ENCODE data around the gene ACACA.

The ACACA gene

DNA sequence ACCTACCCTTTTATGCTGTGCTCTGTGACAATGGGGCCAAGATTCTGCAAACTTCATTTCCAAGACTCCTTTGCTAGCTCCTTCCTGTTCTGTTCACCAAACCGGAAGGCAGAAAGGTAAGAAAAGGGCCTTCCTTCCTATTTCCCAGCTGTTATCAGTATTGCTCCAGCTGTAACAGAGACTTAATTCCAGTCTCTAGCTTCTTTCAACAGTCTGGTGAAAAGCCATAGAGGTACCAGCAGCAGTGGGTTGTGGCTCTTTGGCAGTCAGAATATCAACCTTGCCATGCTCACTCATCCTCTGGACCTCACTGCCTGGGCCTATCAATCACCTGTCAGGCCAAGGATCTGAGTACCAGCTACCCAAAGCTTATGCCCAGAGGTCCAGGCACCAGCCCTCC, 120.2 kb downstream of the ACACA start:
- no peak for DNase-seq

DNA sequence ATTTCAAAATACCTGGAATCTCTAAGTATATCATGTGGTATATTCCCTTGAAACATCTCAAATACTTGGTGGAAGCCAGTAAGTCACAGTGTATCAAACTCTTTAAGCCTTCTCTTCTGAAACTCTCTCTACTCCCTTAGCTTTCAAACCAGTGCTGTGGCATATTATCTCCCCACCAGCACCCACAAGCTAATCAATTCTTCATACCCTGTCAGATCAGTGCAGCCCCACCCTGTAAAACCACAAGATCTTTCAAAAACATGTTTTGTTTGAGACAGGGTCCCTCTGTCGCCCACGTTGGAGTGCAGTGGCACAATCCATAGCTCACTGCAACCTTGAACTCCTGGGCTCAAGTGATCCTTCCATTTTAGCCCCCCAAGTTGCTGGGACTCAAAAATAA, 122.4 kb downstream of the ACACA start:
- DNase-seq, result no peak

DNA sequence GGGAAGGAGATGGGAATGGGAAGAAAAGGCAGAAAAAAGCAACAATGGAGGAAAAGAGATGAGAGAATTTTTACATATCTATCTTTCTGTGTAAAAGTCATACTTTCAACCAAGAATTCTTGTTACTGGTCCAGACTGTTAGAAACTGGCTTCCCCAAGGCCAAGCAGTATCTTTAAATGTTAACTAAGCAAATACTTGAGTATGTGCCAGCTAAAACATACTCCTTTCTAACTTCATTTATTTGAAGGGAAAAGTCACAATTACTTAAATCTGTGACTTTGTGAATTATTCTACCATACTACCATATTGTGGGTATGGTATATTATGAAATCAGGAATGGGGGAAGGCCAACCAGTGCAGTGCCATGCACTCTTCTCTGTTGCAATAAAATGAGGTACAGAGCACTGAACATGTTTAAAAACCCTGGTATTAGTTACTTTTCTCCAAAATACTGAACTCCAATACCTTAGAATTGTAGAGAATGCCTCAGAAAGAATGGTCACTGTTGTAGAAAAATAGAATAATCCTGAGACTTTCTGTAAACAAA, 123.1 kb downstream of the ACACA start:
- DNase-seq, result no peak

DNA sequence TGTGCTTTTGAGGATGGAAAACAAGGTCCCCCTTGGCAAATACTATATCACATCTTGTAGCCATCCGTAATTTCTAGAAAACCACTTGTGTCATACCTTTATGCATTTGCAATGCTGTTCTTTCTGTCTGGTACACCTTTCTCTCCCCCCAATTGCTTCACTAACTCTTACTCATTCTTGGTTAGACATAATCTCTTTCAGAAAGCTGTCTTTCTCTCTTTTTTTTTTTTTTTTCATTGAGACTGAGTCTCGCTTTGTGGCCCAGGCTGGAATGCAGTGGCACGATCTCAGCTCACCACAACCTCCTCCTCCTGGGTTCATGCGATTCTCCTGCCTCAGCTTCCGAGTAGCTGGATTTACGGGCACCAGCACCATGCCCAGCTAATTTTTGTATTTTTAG, 125.8 kb downstream of the ACACA start:
- no peak for DNase-seq

DNA sequence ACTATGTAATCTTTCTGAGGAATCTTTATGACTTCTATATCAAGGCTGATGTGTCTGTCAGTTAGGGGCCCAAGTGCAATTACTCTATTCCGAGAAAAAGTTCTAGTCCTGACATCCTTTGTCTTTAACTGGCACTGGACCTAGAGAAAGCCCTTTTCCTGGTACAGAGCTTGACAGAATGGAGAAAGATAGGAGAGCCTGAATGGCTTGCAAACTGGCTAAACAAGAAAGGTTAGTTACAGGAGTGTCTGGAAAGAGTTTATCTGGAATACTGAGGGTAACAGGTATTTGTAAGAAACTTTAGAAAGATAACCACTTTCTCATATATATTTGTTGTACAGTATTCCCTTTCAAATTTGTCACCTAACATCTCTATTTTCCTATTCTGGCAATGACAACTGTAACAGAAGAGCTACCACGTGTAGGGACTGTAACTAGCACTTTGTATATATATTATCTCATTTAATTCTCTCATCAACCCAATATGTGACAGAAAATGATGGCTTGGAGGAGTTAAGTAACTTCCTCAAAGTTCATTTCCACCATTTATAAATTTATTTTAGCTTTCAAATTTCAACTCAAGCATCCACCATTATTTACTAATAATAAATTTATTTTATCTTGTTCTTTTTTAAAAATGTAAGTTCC, 128.3 kb downstream of the ACACA start:
- no peak for DNase-seq

DNA sequence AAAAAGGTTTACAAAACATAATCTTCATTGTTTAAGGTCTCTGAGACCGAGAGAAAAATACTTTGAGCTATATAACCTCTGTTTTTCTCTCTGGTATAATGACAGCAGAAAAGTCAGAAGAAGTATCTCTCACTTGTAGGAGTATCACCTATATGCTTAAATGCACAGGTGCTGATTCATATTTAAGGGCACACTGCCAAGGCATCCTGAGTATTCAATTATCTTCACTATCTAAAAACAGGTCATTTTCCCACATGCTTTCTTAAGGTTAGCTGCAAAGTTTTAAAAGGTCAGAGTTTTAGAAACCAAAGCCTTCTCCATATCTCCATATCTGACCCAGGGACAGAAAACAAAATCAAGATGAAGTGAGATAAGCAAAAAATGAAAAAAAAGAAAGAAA, 130.2 kb downstream of the ACACA start:
- DNase-seq, result no peak

DNA sequence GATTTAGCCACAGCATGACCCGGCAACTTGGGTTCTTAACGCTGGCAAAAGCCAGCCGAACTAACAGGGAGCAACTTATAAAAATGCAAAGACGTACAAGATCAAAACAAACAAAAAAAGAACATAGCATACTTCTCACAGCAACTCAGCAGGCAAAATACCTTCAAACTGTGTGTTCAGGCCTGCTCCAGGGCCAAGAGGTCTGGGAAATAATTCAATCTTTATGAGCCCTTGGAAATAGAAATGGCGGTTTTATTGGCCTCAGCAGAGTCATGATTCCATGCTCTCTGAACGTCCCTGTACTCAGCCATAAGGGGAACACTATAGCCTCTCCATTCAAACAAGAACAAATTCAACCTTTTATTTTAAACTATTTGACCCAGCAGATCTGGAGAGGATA, 132.2 kb downstream of the ACACA start:
- DNase-seq, result no peak

DNA sequence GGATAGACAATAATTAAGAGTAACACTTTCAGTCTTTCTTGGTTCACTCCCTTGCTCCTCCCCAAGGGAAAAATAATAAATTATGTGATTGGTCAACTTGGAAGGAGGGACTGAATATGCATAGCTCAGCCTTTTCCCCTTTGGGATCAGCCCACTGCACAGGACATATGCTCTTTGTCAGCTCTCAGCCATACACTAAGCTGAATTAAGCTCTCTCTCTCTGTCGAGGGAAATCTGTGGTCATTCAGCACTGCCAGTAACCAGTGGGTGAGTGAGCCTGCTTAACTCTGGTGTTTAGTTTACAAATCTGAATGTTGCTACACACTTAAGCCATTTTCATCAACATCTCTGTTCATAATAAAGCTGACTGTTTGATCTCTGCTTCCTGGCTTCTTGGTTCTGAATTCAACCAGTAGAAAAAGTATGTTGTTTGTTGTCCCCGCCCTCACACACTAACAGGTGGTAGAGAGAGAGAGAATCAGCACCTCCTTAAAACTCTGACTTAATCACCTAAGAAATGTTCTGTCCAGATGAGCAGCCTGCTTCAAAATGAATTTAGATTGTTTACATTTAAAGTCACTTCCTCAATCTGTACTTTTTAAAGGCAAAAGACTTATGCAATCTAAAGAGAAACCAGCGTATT, 133.1 kb downstream of the ACACA start:
- no peak for DNase-seq

DNA sequence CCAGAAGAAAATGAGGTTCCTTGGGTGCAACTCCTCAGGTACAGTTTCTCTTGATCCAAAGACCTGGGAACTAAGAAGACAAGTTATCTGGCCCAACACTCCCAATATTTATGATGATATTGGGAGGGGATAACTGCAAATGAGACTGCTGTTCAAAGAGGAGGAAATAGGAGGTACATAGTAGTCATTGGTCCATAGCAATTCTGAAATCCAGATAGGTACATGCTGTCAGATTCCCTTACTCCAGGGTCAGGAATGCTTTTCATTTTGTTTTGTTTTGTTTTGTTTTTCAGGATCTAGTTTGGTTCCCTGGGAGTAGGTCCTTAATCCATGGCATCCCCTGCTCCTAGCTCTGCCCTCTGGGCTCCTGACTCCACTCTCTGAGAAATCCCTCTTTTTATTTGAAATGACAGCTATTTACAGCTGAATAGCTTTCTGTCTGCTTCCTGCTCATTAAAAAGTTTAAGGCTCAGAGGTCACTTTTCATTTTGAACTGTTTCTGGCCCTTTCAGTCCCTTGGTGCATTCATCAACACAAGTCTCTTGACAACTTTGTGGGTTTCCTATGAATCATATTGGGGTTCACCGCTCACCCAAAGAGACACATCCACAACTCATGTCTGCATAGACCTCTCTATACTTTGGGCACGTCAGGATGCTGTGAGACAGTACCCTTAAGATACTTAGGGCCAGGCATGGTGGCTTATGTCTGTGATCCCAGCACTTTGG, 141.0 kb downstream of the ACACA start:
- no peak for DNase-seq

DNA sequence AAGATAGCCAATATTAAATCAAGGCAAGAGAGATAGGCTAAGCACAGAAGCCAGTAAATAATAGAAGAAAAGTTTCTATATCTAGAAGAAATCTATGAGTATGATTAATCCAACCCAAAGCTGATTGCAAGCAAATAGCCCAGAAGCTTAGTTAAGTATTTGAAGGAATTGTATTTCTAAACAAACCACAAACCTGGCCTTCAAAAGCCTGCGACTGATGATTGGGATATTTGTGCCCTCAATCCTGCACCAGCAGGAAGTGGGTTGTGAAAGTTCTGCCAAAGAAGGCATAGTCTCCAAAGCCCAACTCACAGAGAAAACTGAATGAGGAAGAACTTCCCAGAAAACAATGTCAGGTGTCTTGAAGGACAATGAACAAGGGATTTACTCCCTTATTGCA, 145.3 kb downstream of the ACACA start:
- no peak for DNase-seq

DNA sequence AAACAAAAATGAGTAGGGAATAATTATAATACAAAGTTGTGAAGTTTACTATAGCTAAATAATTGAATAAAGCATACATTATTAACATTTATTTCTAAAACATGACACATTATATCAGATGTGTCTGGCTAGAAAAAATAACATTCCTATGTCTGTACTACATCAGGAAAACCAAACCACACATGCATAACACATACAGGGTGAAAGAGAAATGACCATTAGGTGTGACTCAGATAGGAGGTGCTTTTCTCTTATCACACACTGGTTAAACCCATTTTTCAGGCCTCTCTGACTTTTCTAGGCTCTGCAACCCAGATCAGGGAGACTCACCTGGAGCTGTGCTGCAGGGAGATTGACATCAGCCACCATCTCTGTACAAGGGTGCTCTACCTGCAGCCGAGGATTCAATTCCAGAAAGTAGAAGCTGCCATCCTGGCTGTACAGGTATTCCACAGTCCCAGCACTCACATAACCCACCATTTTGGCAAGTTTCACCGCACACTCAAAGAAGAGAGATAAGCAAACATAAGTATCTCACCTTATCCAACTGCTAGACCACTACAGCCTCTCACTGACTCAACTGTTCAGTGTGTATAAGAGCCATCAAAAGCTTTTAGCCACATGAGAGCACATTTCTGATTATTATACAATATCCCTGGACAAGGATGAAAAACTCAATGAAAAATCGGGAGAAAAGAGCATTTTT, 147.5 kb downstream of the ACACA start:
- DNase-seq, result no peak

DNA sequence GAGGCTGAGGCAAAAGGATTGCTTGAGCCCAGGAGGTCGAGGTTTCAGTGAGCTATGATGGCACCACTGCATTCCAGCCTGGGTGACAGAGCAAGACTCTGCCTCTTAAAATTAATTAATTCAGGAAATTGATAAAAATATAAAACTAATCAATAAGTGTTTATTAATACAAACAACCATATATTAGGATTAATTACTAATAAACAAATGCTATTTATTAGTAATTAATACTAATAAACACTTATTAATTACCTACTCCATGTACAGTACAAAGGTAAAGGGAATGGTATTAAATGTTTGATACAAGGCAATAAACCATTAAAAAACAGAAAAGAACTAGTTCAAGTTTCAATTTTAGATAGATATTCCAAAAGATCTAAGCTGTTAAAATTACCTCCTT, 150.0 kb downstream of the ACACA start:
- DNase-seq, result no peak

DNA sequence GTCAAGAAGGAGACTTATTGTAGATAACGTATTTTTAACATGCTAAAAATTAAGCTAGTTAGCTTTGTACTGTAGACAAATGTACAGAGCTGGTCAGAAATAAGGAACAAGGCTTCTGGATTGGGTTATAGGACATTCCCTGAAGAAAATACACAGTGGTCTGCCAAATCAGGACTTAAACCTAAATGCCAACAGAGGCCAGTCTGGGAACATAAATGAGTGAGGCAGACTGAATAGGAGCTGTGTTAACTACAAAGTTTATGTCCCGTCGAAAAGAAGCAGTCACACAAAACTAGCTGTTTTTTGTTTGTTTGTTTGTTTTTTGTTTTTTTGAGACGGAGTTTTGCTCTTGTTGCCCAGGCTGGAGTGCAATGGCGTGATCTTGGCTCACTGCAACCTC, 151.2 kb downstream of the ACACA start:
- DNase-seq, result no peak

DNA sequence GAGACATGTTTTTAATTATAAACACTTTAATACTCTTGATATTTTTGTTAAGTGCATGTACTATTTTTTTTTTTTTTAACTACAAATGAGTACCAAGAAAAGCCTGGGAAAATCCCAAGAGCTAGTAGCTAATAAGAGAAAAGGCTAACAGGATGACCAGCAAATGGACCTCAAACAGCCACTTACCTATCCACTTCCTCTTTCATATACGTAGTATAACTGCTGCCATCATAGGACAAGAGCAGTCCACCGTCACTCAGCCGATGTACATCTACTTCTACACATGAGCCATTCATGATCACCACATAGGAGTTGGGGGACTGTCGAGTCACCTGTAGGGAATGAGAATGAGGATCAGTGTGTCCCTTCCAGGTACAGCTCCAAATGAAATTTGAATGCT, 158.8 kb downstream of the ACACA start:
- no peak for DNase-seq

DNA sequence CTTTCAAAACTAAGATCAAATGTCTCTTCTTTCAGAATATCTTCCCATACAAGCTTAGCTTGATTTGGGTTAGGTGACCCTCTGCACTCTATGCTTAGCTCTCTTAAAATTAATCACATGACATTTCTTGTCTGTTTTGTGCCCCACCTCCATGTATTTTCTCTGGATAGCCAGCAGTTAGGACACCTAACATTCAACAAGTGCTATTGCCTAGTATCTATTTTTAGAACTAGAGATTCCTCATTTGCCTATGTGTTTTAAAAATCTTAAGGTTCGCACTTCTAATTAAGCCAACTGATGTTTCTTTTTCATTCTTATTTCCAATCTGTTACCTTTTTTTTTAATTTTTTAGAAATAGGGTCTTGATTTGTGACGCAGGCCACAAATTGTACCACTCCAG, 160.6 kb downstream of the ACACA start:
- no peak for DNase-seq

DNA sequence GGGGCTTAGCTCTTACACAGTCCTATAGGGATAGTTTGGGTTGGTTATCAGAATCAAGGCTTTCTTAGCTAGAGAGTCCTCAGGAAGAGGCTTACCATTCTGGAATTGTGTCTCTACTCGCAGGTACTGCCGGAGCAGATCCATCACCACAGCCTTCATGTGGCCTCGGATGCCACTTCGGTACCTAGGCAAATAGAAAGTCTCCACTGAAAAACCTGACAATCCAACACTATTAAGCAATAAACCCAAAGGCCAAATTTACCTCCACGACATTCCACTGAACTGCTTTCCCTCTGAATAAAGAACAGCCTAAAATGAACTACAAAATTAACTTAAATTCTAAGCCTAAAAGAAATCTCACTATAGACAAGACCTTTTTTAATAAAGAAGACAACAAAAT, 166.3 kb downstream of the ACACA start:
- DNase-seq, result no peak

DNA sequence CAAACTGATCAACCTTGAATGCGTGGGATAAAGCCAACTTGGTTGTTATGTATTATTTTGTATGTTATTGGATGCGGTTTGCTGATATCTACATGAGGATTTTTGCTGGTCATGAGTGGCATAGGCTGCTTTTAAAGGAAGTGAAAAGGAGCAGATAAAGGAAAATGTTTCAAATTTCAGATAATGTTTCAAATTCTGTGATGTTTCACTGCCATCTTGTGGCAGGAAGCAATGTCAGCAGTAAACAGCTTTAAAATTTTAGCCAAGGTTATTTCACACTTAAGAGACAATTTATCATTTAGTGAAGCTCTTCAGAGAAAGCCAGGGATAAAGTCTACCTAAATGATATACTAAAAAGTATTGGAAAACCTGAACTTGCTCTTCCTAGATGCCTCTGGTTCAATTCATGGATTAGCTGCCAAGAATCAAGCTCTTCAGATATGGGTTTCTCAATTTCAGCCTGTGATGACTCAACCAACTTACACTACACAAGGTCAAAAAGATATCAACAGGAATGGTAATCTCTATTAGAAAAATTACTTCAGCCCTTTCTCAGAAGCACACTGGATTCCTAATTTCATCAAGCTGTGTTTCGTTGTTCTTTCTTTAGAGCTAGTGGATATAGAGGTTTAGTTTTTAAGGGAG, 166.8 kb downstream of the ACACA start:
- no peak for DNase-seq

DNA sequence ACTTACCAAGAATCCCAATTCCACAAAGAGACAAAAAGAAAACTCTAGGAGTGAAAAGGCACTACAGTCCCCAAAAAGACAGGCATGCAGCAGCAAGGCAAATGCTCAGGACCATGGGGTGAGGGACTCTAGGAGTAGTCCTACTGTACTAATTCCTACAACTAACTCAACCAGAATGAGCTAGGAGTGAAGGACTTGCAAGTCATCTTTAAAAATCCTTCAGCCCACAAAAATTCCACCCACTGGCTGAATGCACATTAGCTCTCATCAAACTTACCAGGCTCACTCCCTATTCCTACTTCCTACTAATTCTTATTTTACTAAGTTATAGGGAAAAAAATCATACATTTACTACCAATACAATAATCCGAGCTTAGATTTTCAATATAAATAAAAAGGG, 172.5 kb downstream of the ACACA start:
- no peak for DNase-seq

DNA sequence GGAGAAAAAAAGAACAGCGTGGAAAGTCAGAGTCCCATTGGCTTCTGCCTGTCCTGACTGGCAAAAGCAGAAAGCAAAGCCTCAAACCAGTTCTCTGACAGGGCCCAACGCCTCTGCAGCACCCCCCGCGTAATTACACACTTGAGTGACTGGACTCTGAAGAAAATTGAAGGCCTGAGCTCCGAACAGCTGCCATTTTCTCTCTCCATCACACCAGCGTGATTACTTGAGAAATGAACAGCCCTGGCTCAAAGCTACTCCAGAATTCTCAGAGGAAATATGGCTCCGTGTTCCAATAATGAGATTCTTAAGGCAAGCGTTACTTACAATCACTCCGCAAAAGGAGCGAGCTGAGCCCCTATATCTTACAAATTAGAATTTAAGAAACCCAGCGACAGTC, 173.6 kb downstream of the ACACA start:
- no peak for DNase-seq

DNA sequence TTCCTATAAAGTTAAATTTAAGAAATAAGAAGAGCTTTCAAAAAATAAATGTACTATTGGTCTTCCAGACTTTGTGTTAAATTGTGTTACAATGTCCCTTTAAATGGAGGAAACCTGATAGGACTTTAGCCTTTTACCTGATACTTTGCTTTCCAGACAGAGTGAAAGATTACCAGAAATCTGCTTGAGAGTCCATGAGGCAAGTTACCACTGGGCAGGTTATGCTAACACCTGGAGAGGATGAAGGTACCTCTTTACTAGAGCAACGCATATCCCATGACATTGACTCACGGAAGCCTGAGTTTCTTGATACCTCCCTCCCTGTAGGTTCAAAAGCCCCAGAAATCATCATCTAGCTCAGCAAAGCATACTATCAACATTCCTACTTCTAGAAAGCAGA, 174.7 kb downstream of the ACACA start:
- DNase-seq, result no peak

DNA sequence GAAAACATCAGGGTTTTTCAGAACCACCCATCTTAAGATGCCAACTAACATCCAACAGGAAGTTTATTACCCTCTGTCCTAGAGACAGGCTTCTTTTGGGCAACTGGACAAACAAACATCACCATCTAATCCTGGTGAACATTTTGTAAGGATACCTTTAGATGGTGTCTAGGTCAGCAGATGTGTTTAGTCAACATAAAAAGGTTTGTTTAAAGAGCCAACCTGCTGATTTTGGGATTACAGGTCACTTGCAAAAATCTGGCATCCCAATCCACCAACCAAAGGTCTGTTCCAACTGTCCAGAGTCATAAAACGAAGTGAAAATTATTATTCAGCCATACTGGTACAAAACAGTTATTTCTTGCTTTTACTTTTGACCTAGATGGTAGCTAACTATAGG, 176.0 kb downstream of the ACACA start:
- DNase-seq, result no peak

DNA sequence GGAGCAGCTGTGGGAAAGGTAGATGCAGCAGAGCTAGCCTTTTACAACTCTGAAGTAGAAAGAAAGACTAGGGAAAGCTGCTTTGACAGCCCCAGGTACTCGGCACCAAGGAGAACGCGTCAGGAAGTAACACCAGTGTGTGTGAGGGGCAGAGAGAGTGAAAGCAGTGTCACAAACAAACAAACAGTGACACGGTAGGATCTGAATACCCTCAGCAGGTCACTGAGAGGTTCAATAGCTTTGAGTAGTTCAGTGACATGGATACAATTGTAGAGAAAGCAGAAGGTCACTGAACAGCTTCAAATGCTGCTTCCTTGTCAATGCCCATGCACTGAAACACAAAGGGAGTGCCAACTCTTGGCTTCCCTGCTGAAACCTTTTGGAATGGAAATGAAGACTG, 181.2 kb downstream of the ACACA start:
- DNase-seq, result no peak

DNA sequence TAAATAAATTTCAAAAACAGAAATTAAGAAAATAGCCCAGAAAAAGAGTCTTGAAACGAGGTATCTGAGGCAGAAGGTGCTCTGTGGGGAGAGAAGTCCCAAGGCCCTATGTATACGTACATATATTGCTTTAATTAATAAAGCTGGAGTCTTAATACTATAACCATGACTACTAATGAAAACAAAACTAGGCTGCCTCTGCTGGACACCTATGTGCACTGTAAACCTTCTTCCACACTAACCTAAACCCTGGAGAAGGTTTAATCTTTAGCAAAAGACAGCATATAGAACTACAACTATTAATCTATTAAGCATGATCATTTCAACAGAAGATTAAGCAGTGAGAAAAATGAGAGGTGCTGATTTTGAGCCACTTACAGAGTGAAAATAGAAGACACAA, 184.8 kb downstream of the ACACA start:
- DNase-seq, result no peak

All from stimulated activated CD4-positive, alpha-beta T cell treated with anti-CD3 and anti-CD28 coated beads, Interleukin-12 subunit alpha, Interleukin-12 subunit beta, amount 100 ng/mL, for 4 hours (primary cell).